Neural cell (in vitro differentiated cells): ENCODE measurements around the gene LRRC58. TPM values are rescaled to one million over a fixed set of nuclear protein-coding genes. Genes with fewer than 3 reads are reported as not detected.

Experiments used
- H2AFZ ChIP-seq: fragments of 200-600, 300-800 bp; sonication (generic), shearing (Covaris generic); 2 replicates; pipeline ENCODE4 v1.6.0; 2014; ENCODE audit warnings: low read depth, mild to moderate bottlenecking, antibody characterized with exemption, low read length, moderate library complexity
- H3F3A ChIP-seq: fragments of 200-600 bp; shearing (Covaris generic); 2 replicates; pipeline ENCODE4 v1.6.1; 2016; ENCODE audit warnings: mild to moderate bottlenecking, moderate library complexity, mixed read lengths, antibody characterized with exemption, low read length; ENCODE audit not compliant: insufficient read depth, poor library complexity, severe bottlenecking
- H3K27ac ChIP-seq: fragments of 200-600, 300-800 bp; sonication (generic), shearing (Covaris generic); 2 replicates; pipeline ENCODE4 v1.5.1; 2014; ENCODE audit warnings: mild to moderate bottlenecking, low read length, moderate library complexity
- H3K27me3 ChIP-seq: fragments of 300-800, 200-600 bp; sonication (generic), shearing (Covaris generic); 2 replicates; pipeline ENCODE4 v1.6.0; 2014; ENCODE audit warnings: mild to moderate bottlenecking, low read depth, low read length, moderate library complexity; ENCODE audit not compliant: insufficient read depth
- H3K36me3 ChIP-seq: fragments of 300-800, 200-600 bp; sonication (generic), shearing (Covaris generic); 2 replicates; pipeline ENCODE4 v1.5.1; 2014; ENCODE audit warnings: mild to moderate bottlenecking, antibody characterized with exemption, low read length, moderate library complexity; ENCODE audit not compliant: insufficient read depth
- H3K4me2 ChIP-seq: fragments of 300-800, 200-600 bp; sonication (generic), shearing (Covaris generic); 2 replicates; pipeline ENCODE4 v1.6.0; 2014; ENCODE audit warnings: mild to moderate bottlenecking, low read length
- H3K4me3 ChIP-seq: fragments of 300-800, 200-600 bp; sonication (generic), shearing (Covaris generic); 2 replicates; pipeline ENCODE4 v1.5.1; 2014; ENCODE audit warnings: mild to moderate bottlenecking, low read length, moderate library complexity
- H3K79me2 ChIP-seq: fragments of 200-600 bp; shearing (Covaris generic); replicated peaks from 2 replicates; pipeline ENCODE4 v1.6.0; 2014; ENCODE audit warnings: mild to moderate bottlenecking, low read length, moderate library complexity; ENCODE audit not compliant: insufficient read depth
- H3K9ac ChIP-seq: fragments of 300-800, 200-600 bp; sonication (generic), shearing (Covaris generic); 2 replicates; pipeline ENCODE4 v1.6.1; 2016; ENCODE audit warnings: mild to moderate bottlenecking, low read length, mixed read lengths
- H3K9me2 ChIP-seq: fragments of 200-600 bp; shearing (Covaris generic); 2 replicates; pipeline ENCODE4 v1.6.1; 2016; ENCODE audit warnings: mild to moderate bottlenecking, low read length, mixed read lengths; ENCODE audit not compliant: insufficient read depth
- H3K9me3 ChIP-seq: fragments of 200-600, 300-800 bp; sonication (generic), shearing (Covaris generic); 2 replicates; pipeline ENCODE4 v1.6.1; 2016; ENCODE audit warnings: mild to moderate bottlenecking, mixed run types, low read length, moderate library complexity, mixed read lengths
- H4K20me1 ChIP-seq: fragments of 200-600 bp; shearing (Covaris generic); 2 replicates; pipeline ENCODE4 v1.6.1; 2016; ENCODE audit warnings: mild to moderate bottlenecking, mixed run types; ENCODE audit not compliant: insufficient read depth
- EP300 ChIP-seq: fragments of 450-650 bp; conservative IDR thresholded peaks from 2 replicates; pipeline ENCODE4 v1.6.1; 2014; ENCODE audit warnings: antibody characterized with exemption, mild to moderate bottlenecking, moderate library complexity; ENCODE audit not compliant: poor library complexity, severe bottlenecking
- EZH2 ChIP-seq: fragments of 200-600, 300-800 bp; shearing (Covaris generic), sonication (generic); IDR thresholded peaks from 2 replicates; pipeline ENCODE4 v1.6.1; 2014; ENCODE audit warnings: antibody characterized with exemption, low read length, borderline replicate concordance, mild to moderate bottlenecking; ENCODE audit not compliant: insufficient read depth, poor library complexity, severe bottlenecking
- MXI1 ChIP-seq: fragments of 450-650 bp; conservative IDR thresholded peaks from 2 replicates; pipeline ENCODE4 v1.6.1; 2014; ENCODE audit warnings: antibody characterized with exemption, mild to moderate bottlenecking; ENCODE audit not compliant: poor library complexity, severe bottlenecking
- POLR2AphosphoS5 ChIP-seq: IDR thresholded peaks from 2 replicates; pipeline ENCODE4 v1.6.1; 2012
- RAD21 ChIP-seq: fragments of 450-650 bp; conservative IDR thresholded peaks from 2 replicates; pipeline ENCODE4 v1.6.1; 2014; ENCODE audit warnings: antibody characterized with exemption, mild to moderate bottlenecking, moderate library complexity
- SMC3 ChIP-seq: fragments of 450-650 bp; conservative IDR thresholded peaks from 2 replicates; pipeline ENCODE4 v1.6.1; 2014; ENCODE audit warnings: antibody characterized with exemption, mild to moderate bottlenecking, moderate library complexity; ENCODE audit not compliant: poor library complexity
- TAF1 ChIP-seq: IDR thresholded peaks from 2 replicates; pipeline ENCODE4 v1.6.1; 2012; ENCODE audit warnings: low read depth
- polyA plus RNA-seq: library from polyadenylated mRNA; depleted of rRNA; stranded (reverse); fragments of >200 nt; gene quantifications from 2 replicates; pipeline ENCODE4 v1.2.3, GENCODE V29; 2014
- TF ChIP-seq, protein P1 (sequence below): IDR thresholded peaks from 2 replicates; pipeline ENCODE4 v1.6.1; 2012; ENCODE audit warnings: borderline replicate concordance
- TF ChIP-seq, protein P2 (sequence below): fragments of 450-650 bp; IDR thresholded peaks from 2 replicates; pipeline ENCODE4 v1.5.1; 2014; ENCODE audit warnings: antibody characterized with exemption, mild to moderate bottlenecking, moderate library complexity; ENCODE audit not compliant: poor library complexity, severe bottlenecking

Gene LRRC58
- polyA plus RNA-seq, 1 donor from 2014 or later, result 7.8 TPM

DNA sequence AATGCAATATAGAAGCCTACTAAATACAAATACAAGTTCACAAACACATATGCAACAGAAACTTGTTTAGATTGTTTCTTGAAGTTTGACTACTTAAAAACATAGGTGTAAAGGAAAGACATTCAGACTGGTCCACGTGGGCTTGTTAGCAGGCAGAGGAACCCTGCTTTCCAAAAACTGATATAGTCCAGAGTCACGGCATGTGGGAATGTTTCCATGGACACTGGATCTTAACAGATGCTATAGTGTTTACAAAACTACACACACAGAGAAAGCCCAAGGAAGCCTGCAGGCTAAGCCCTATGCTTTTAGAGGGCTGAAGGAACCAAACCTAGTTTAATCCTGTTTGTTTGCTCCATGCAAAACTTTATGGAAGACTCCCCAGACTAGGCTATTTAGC, 45.2 kb upstream of the LRRC58 start:
- Histone ChIP-seq H2AFZ (no peak overlapping the region), H3F3A (no peaks in the 10 kb centered on the region), H3K4me2 (no peak overlapping the region), H3K9ac (no peak overlapping the region), H3K36me3 (no peaks in the 10 kb centered on the region), H3K9me3 (no peaks in the 10 kb centered on the region), H3K79me2 (no peaks in the 10 kb centered on the region), H4K20me1 (no peaks in the 10 kb centered on the region), H3K4me3 (no peak overlapping the region), H3K27ac (no peak overlapping the region), H3K27me3 (no peaks in the 10 kb centered on the region), H3K9me2 (no peaks in the 10 kb centered on the region)
- TF ChIP-seq SMC3 (no peak), TAF1 (no peak), EZH2 (no peak), POLR2AphosphoS5 (no peak), RAD21 (no peak), EP300 (no peak), MXI1 (no peak)
- TF ChIP-seq, protein P1, sequence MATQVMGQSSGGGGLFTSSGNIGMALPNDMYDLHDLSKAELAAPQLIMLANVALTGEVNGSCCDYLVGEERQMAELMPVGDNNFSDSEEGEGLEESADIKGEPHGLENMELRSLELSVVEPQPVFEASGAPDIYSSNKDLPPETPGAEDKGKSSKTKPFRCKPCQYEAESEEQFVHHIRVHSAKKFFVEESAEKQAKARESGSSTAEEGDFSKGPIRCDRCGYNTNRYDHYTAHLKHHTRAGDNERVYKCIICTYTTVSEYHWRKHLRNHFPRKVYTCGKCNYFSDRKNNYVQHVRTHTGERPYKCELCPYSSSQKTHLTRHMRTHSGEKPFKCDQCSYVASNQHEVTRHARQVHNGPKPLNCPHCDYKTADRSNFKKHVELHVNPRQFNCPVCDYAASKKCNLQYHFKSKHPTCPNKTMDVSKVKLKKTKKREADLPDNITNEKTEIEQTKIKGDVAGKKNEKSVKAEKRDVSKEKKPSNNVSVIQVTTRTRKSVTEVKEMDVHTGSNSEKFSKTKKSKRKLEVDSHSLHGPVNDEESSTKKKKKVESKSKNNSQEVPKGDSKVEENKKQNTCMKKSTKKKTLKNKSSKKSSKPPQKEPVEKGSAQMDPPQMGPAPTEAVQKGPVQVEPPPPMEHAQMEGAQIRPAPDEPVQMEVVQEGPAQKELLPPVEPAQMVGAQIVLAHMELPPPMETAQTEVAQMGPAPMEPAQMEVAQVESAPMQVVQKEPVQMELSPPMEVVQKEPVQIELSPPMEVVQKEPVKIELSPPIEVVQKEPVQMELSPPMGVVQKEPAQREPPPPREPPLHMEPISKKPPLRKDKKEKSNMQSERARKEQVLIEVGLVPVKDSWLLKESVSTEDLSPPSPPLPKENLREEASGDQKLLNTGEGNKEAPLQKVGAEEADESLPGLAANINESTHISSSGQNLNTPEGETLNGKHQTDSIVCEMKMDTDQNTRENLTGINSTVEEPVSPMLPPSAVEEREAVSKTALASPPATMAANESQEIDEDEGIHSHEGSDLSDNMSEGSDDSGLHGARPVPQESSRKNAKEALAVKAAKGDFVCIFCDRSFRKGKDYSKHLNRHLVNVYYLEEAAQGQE, result no peak
- TF ChIP-seq, protein P2, sequence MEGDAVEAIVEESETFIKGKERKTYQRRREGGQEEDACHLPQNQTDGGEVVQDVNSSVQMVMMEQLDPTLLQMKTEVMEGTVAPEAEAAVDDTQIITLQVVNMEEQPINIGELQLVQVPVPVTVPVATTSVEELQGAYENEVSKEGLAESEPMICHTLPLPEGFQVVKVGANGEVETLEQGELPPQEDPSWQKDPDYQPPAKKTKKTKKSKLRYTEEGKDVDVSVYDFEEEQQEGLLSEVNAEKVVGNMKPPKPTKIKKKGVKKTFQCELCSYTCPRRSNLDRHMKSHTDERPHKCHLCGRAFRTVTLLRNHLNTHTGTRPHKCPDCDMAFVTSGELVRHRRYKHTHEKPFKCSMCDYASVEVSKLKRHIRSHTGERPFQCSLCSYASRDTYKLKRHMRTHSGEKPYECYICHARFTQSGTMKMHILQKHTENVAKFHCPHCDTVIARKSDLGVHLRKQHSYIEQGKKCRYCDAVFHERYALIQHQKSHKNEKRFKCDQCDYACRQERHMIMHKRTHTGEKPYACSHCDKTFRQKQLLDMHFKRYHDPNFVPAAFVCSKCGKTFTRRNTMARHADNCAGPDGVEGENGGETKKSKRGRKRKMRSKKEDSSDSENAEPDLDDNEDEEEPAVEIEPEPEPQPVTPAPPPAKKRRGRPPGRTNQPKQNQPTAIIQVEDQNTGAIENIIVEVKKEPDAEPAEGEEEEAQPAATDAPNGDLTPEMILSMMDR, result no peak

DNA sequence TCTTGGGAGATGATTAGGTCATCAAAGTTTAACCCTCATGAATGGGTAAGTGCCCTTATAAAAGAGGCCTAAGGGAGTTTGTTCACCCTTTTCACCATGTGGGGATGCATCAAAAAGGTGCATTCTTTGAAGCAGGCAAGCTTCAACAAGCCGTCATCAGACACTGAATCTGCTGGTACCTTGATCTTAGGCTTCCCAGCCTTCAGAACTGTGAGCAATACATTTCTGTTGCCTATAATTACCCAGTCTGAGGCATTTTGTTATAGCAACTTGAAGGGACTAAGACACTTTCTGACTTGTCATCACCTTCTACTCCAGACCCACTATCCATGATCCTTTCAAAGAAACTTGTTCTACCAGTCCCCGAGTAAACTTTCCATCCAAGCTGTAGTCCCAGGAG, 44.6 kb upstream of the LRRC58 start:
- no peak for TF ChIP-seq TAF1
- TF ChIP-seq POLR2AphosphoS5, result no peak
- TF ChIP-seq, protein P2, result no peak
- no peak for TF ChIP-seq SMC3
- no peak for TF ChIP-seq RAD21
- TF ChIP-seq EZH2, result no peak
- TF ChIP-seq, protein P1, result no peak
- no peak for TF ChIP-seq EP300
- Histone ChIP-seq H3K27me3 (no peaks in the 10 kb centered on the region), H3K27ac (no peak overlapping the region), H3K4me3 (no peak overlapping the region), H2AFZ (no peak overlapping the region), H3K9me2 (no peaks in the 10 kb centered on the region), H3K79me2 (no peaks in the 10 kb centered on the region), H3K9me3 (no peaks in the 10 kb centered on the region), H3K4me2 (no peak overlapping the region), H3K9ac (no peak overlapping the region), H3F3A (no peaks in the 10 kb centered on the region), H4K20me1 (no peaks in the 10 kb centered on the region), H3K36me3 (no peaks in the 10 kb centered on the region)
